Measurements from ENCODE around the gene EVX2.

Gene EVX2

GRCh38 chr2:176081837-176082524, 1.8 kb downstream of the EVX2 start:
- no peaks in the 10 kb centered on the region for H3K79me2 ChIP-seq (ENCODE audit: insufficient read depth, low read length)
- H3K9ac ChIP-seq (ENCODE audit: low read depth, low read length): no peak overlapping the region
- ATAC-seq (ENCODE audit: insufficient read depth, low read depth) (no peak), DNase-seq (no peak)
- H3K27ac ChIP-seq (ENCODE audit: low read length): no peak overlapping the region
- TF ChIP-seq, protein P1, sequence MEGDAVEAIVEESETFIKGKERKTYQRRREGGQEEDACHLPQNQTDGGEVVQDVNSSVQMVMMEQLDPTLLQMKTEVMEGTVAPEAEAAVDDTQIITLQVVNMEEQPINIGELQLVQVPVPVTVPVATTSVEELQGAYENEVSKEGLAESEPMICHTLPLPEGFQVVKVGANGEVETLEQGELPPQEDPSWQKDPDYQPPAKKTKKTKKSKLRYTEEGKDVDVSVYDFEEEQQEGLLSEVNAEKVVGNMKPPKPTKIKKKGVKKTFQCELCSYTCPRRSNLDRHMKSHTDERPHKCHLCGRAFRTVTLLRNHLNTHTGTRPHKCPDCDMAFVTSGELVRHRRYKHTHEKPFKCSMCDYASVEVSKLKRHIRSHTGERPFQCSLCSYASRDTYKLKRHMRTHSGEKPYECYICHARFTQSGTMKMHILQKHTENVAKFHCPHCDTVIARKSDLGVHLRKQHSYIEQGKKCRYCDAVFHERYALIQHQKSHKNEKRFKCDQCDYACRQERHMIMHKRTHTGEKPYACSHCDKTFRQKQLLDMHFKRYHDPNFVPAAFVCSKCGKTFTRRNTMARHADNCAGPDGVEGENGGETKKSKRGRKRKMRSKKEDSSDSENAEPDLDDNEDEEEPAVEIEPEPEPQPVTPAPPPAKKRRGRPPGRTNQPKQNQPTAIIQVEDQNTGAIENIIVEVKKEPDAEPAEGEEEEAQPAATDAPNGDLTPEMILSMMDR (IDR thresholded peaks at IDR 0.05; ENCODE audit: borderline replicate concordance, extremely low read depth, low read length, poor library complexity, severe bottlenecking): no peak
- TF ChIP-seq EZH2 (IDR thresholded peaks at IDR 0.05; ENCODE audit: borderline replicate concordance, low read depth, low read length, severe bottlenecking): no peak
- H3K27me3 ChIP-seq (ENCODE audit: insufficient read depth, low read length, poor library complexity): no peaks in the 10 kb centered on the region
- no peak overlapping the region for H3K4me3 ChIP-seq (ENCODE audit: low read depth in 1 of 2, low read length in 2 of 2)
- H2AFZ ChIP-seq (ENCODE audit: low read depth, low read length): no peak overlapping the region
- no peaks in the 10 kb centered on the region for H4K20me1 ChIP-seq (ENCODE audit: insufficient read depth, low read length)
- no peak overlapping the region for H3K4me2 ChIP-seq (ENCODE audit: insufficient read depth, low read length)
- H3K9me3 ChIP-seq (ENCODE audit: insufficient read depth, low read length, severe bottlenecking): no peaks in the 10 kb centered on the region
- peaks cover 6% of the 10 kb centered on the region; the same call in 1 of the 2 replicates for H3K4me1 ChIP-seq (ENCODE audit: insufficient read depth, low read length)
- H3K36me3 ChIP-seq (ENCODE audit: insufficient read depth, low read length): no peaks in the 10 kb centered on the region

DNA sequence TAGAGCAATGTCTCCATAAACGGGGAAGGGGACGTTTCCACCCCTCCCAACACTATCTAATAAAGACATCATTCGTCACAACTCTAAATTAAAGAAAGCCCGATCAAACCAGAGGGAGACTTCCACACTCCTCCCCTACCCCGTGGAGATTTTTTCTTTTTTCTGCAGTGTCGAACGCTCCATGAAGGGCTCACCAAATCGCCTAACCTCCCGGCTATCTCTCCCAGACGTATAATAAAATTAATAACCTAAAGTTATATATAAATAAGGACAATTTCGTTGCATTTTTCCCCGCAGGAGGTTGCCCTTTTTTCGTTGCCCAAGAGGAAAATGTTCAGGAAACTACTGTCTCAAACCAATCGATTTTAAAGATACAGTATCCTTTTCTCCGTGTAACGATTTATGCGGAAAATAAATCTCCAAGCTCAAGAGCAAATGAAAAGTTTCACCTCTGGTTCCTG, 2.4 kb downstream of the EVX2 start:
- Histone ChIP-seq H3K4me2 (ENCODE audit: insufficient read depth, low read length) (no peak overlapping the region), H3K27ac (ENCODE audit: low read length) (no peak overlapping the region), H3K27me3 (ENCODE audit: insufficient read depth, low read length, poor library complexity) (no peaks in the 10 kb centered on the region), H3K79me2 (ENCODE audit: insufficient read depth, low read length) (no peaks in the 10 kb centered on the region), H4K20me1 (ENCODE audit: insufficient read depth, low read length) (no peaks in the 10 kb centered on the region), H3K36me3 (ENCODE audit: insufficient read depth, low read length) (no peaks in the 10 kb centered on the region), H3K9me3 (ENCODE audit: insufficient read depth, low read length, severe bottlenecking) (no peaks in the 10 kb centered on the region), H2AFZ (ENCODE audit: low read depth, low read length) (no peak overlapping the region), H3K4me1 (ENCODE audit: insufficient read depth, low read length) (peaks cover 5% of the 10 kb centered on the region; the same call in 1 of the 2 replicates), H3K9ac (ENCODE audit: low read depth, low read length) (no peak overlapping the region), H3K4me3 (ENCODE audit: low read depth in 1 of 2, low read length in 2 of 2) (no peak overlapping the region)
- DNase-seq: no peak
- TF ChIP-seq, protein P1 (IDR thresholded peaks at IDR 0.05; ENCODE audit: borderline replicate concordance, extremely low read depth, low read length, poor library complexity, severe bottlenecking): no peak
- TF ChIP-seq EZH2 (IDR thresholded peaks at IDR 0.05; ENCODE audit: borderline replicate concordance, low read depth, low read length, severe bottlenecking): no peak
- no peak for ATAC-seq (ENCODE audit: insufficient read depth, low read depth)

- no peak overlapping the region for H2AFZ ChIP-seq (ENCODE audit: low read depth, low read length)
- H3K27ac ChIP-seq (ENCODE audit: low read length): no peak overlapping the region
- no peak overlapping the region for H3K4me3 ChIP-seq (ENCODE audit: low read depth in 1 of 2, low read length in 2 of 2)
- no peak for ATAC-seq (ENCODE audit: insufficient read depth, low read depth)
- H3K4me1 ChIP-seq (ENCODE audit: insufficient read depth, low read length): no peaks in the 10 kb centered on the region
- no peak overlapping the region for H3K4me2 ChIP-seq (ENCODE audit: insufficient read depth, low read length)
- H3K9me3 ChIP-seq (ENCODE audit: insufficient read depth, low read length, severe bottlenecking): no peaks in the 10 kb centered on the region
- no peaks in the 10 kb centered on the region for H4K20me1 ChIP-seq (ENCODE audit: insufficient read depth, low read length)
- TF ChIP-seq, protein P1 (IDR thresholded peaks at IDR 0.05; ENCODE audit: borderline replicate concordance, extremely low read depth, low read length, poor library complexity, severe bottlenecking): no peak
- no peaks in the 10 kb centered on the region for H3K36me3 ChIP-seq (ENCODE audit: insufficient read depth, low read length)
- H3K79me2 ChIP-seq (ENCODE audit: insufficient read depth, low read length): no peaks in the 10 kb centered on the region
- H3K27me3 ChIP-seq (ENCODE audit: insufficient read depth, low read length, poor library complexity): no peaks in the 10 kb centered on the region
- DNase-seq: no peak
- no peak overlapping the region for H3K9ac ChIP-seq (ENCODE audit: low read depth, low read length)
Measured at GRCh38 chr2:176080540-176081375, 3.0 kb downstream of the EVX2 start.

Measured in DND-41 (cell line).